Naive B cell (primary cell): ENCODE results near the gene MCM5. TPM values are rescaled to one million over a fixed set of nuclear protein-coding genes. Genes with fewer than 3 reads are reported as not detected.
"Not testable (repeated sequence)": the region's sequence is repeated elsewhere in the genome, so short reads cannot be mapped to it uniquely, and the experiment has no call there.

ENCODE experiments used
- ATAC-seq, 2 donors: fragments of 150-1000 bp; cut with Tn5 transposase; 2 replicates each; pipeline ENCODE4 v1.10.0; 2021; ENCODE audit warnings: low read depth in 2 of 2, mild to moderate bottlenecking in 2 of 2, moderate library complexity in 2 of 2
- DNase-seq: peaks from one replicate; pipeline ENCODE4 v3.0.0; 2022
- H3K27ac Mint-ChIP-seq, 6 donors: one replicate each; pipeline ENCODE4 v1.8.0; 2020 to 2022; ENCODE audit warnings: mild to moderate bottlenecking in 6 of 6, mixed read lengths in 6 of 6, moderate library complexity in 5 of 6, inconsistent platforms in 2 of 6
- H3K27me3 Mint-ChIP-seq, 3 donors: one replicate each; pipeline ENCODE4 v1.8.0; 2021 to 2022; ENCODE audit warnings: mixed read lengths in 3 of 3, mild to moderate bottlenecking in 1 of 3
- H3K36me3 Mint-ChIP-seq, 2 donors: one replicate each; pipeline ENCODE4 v1.8.0; 2020 to 2022; ENCODE audit warnings: mixed read lengths in 2 of 2, inconsistent platforms in 1 of 2, mild to moderate bottlenecking in 1 of 2
- H3K4me1 Mint-ChIP-seq, 3 donors: one replicate each; pipeline ENCODE4 v1.8.0; 2020 to 2022; ENCODE audit warnings: mixed read lengths in 3 of 3, inconsistent platforms in 1 of 3, mild to moderate bottlenecking in 1 of 3, moderate library complexity in 1 of 3
- H3K4me3 Mint-ChIP-seq, 8 donors: one replicate each; pipeline ENCODE4 v1.8.0; 2020 to 2022; ENCODE audit warnings: mild to moderate bottlenecking in 8 of 8, mixed read lengths in 8 of 8, moderate library complexity in 8 of 8, inconsistent platforms in 2 of 8
- H3K9me3 Mint-ChIP-seq, 7 donors: one replicate each; pipeline ENCODE4 v1.8.0; 2020 to 2022; ENCODE audit warnings: mixed read lengths in 7 of 7, mild to moderate bottlenecking in 5 of 7, inconsistent platforms in 2 of 7, moderate library complexity in 1 of 7
- polyA plus RNA-seq, 6 donors: library from polyadenylated mRNA; unstranded; fragments of 300-500 nt; fragmentation: Illumina TruSeq; gene quantifications; one replicate each; pipeline ENCODE4 v1.2.3, GENCODE V29; 2021; ENCODE audit warnings: low read depth in 6 of 6

MCM5 gene
- polyA plus RNA-seq, 6 donors from 2014 or later, result 56.1 to 76.6 (median 64.0) TPM

DNA sequence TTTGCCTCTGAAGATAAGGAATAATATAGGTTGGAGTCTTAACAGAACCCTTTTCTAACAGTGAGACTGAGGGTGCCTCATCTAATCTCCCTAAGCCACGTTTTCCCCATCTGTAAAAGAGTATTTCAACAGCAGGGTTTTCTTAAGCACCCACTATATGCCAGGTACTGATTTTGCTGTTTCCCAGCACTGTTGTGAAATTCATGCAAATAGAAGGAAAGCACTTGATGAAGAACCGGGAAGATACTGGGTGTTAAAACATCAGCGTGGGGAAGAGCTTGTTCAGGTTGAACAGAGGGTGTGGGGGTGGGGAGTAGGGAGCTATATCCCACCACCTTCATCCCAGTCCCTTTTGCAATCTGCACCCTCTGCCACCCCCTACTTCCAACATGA, 16.3 kb upstream of the MCM5 start:
- H3K9me3 Mint-ChIP-seq, result no peaks in the 10 kb centered on the region
- no peaks in the 10 kb centered on the region for H3K36me3 Mint-ChIP-seq
- H3K27me3 Mint-ChIP-seq, result peaks cover 0 to 36% (median 0%) of the 10 kb centered on the region in 3 donors
- H3K4me3 Mint-ChIP-seq, result no peak overlapping the region
- DNase-seq (no peak), ATAC-seq (no peak)
- H3K27ac Mint-ChIP-seq, result no peak overlapping the region
- H3K4me1 Mint-ChIP-seq, result peaks cover 12 to 25% (median 18%) of the 10 kb centered on the region in 3 donors

DNA sequence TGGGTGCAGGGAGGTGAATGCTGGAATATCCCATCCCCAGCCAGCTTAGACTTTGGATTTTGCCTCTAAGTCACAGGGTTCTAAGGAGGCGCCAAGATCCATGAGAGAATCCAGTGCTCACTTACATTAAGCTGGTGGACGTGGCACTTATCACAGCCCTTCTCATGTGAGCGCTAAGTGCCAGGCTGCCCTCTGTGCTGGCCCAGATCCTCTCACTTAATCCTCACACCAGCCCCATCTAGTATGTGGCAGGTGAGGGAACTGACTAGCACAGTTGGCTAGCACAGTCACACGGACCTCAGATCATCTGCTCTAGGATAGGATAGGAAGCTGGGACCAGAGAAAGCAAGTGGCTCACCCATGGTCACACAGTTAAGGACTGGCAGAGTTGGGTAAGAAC, 15.4 kb upstream of the MCM5 start:
- Mint-ChIP-seq H3K36me3 (no peaks in the 10 kb centered on the region), H3K9me3 (no peaks in the 10 kb centered on the region), H3K4me1 (peaks cover 12 to 23% (median 23%) of the 10 kb centered on the region in 3 donors), H3K27ac (no peak overlapping the region), H3K4me3 (peak overlapping the region in 1 of 8 donors; percentile 47), H3K27me3 (peaks cover 0 to 36% (median 0%) of the 10 kb centered on the region in 3 donors)
- no peak for ATAC-seq
- DNase-seq, result no peak

DNA sequence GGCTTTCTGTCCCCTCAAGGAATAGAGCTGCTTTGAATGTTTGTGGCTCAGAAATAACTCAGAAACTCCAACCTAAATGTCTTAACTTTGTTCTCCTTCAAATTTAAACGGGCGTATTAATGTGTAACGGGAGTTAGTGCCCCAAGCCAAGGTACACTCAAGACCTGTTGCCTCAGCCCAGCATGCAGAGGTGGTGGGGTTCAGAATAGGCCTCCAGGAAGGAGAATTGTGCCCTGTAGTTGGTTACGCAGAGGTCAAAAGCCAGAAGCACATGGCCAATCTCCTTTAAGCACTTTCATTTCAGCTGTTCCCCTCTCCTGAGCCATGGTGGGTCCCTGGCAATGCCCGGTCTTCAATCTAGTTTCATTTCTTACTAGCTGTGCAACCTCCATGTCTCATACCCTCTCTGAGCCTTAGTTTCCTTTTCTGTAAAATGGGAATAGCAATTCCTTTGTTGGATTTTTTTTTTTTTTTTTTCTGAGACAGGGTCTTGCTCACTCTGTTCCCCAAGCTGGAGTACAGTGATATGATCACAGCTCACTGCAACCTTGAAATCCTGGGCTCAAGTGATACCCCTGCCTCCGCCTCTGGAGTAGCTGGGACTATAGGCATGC, 14.9 kb upstream of the MCM5 start:
- peaks cover 11 to 28% (median 22%) of the 10 kb centered on the region in 3 donors for H3K4me1 Mint-ChIP-seq
- DNase-seq (no peak), ATAC-seq (no peak)
- peaks cover 0 to 36% (median 0%) of the 10 kb centered on the region in 3 donors for H3K27me3 Mint-ChIP-seq
- H3K27ac Mint-ChIP-seq, result no peak overlapping the region
- H3K9me3 Mint-ChIP-seq, result no peaks in the 10 kb centered on the region
- H3K36me3 Mint-ChIP-seq, result no peaks in the 10 kb centered on the region
- H3K4me3 Mint-ChIP-seq, result peak overlapping the region in 1 of 8 donors; percentile 47

DNA sequence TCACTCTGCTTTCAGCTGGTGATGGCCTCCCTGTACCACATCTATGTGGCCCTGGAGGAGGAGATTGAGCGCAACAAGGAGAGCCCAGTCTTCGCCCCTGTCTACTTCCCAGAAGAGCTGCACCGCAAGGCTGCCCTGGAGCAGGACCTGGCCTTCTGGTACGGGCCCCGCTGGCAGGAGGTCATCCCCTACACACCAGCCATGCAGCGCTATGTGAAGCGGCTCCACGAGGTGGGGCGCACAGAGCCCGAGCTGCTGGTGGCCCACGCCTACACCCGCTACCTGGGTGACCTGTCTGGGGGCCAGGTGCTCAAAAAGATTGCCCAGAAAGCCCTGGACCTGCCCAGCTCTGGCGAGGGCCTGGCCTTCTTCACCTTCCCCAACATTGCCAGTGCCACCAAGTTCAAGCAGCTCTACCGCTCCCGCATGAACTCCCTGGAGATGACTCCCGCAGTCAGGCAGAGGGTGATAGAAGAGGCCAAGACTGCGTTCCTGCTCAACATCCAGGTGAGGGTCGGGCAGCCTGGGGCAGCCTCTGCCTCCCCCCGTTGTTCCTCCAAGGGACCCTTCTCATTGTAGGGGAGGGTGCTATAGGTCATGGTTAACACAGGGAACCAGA, 13.2 kb upstream of the MCM5 start:
- DNase-seq (no peak), ATAC-seq (no peak)
- Mint-ChIP-seq H3K4me1 (peaks cover 0 to 15% (median 12%) of the 10 kb centered on the region in 3 donors), H3K36me3 (no peaks in the 10 kb centered on the region), H3K9me3 (no peaks in the 10 kb centered on the region), H3K27ac (no peak overlapping the region), H3K27me3 (peaks cover 0 to 29% (median 0%) of the 10 kb centered on the region in 3 donors), H3K4me3 (no peak overlapping the region)

DNA sequence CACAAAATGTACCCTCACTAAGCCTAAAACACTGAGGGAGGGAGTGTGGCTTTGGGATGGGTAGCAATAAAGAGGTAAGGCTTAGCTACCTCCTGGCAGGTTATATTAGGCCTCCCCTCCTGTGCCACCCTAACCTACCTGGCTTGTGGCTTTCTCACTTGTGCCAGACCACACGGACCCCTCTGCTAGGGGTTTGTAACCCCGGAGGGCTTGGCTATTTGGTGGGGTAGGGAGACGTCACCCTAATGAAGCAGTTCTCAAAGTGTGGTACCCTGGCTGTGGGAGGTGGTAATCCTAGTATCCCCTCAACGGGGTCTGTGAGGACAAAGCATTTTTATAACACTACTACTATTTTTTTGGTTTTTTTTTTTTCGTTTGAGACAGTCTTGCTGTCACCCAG, 9.0 kb upstream of the MCM5 start:
- H3K9me3 Mint-ChIP-seq, result no peaks in the 10 kb centered on the region
- DNase-seq (no peak), ATAC-seq (no peak)
- H3K4me1 Mint-ChIP-seq, result peaks cover 3 to 25% (median 20%) of the 10 kb centered on the region in 3 donors
- H3K27ac Mint-ChIP-seq, result no peak overlapping the region
- peaks cover 0 to 5% (median 0%) of the 10 kb centered on the region in 3 donors for H3K27me3 Mint-ChIP-seq
- peak overlapping the region in 1 of 8 donors; percentile 29 for H3K4me3 Mint-ChIP-seq
- H3K36me3 Mint-ChIP-seq, result no peaks in the 10 kb centered on the region

DNA sequence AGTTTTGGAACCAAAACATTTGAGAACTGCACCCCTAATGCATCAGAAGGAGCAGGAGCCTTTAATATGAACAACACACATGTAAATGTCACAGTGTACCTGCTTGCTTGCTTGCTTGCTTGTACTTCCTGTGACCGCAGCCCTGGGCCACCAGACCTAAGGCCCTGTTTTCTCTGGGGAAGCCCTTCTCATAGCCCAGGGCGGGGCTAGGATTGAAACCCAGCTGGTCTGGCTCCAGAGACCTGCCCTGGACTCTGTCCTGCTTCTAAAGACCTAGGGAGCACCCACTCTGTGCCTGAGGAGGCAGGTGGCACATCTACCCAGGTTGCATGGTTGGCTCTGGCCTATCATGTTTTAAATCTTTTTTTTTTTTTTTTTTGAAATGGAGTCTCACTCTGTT, 7.6 kb upstream of the MCM5 start:
- ATAC-seq (peak; percentile 60 to 65), DNase-seq (no peak)
- H3K4me3 Mint-ChIP-seq, result no peak overlapping the region

DNA sequence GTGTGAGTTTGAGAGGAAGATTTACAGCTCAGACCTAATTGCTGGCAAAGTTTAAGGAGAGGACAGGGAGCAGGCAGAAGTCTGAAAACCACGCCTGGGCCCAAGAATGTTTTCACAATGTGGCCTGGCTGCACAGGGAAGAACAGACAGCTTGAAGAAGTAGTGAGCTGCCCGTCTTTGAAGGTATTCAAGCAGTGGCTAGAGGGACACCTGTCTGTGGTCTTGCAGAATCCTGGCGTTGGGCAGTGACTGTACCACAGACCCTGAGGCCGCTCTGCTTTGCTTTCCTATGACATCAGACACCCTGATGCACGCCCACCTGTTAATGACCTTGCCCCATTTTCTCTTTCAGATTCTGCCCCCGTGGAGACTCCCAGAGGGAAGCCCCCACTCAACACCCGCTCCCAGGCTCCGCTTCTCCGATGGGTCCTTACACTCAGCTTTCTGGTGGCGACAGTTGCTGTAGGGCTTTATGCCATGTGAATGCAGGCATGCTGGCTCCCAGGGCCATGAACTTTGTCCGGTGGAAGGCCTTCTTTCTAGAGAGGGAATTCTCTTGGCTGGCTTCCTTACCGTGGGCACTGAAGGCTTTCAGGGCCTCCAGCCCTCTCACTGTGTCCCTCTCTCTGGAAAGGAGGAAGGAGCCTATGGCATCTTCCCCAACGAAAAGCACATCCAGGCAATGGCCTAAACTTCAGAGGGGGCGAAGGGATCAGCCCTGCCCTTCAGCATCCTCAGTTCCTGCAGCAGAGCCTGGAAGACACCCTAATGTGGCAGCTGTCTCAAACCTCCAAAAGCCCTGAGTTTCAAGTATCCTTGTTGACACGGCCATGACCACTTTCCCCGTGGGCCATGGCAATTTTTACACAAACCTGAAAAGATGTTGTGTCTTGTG, 6.6 kb upstream of the MCM5 start:
- ATAC-seq, result no peak
- no peaks in the 10 kb centered on the region for H3K9me3 Mint-ChIP-seq
- no peaks in the 10 kb centered on the region for H3K36me3 Mint-ChIP-seq
- no peak for DNase-seq
- H3K4me3 Mint-ChIP-seq, result peak overlapping the region in 1 of 8 donors; percentile 28
- H3K27me3 Mint-ChIP-seq, result no peaks in the 10 kb centered on the region
- H3K27ac Mint-ChIP-seq, result peak overlapping the region in 2 of 6 donors; percentile 44 to 72
- peaks cover 7 to 42% (median 31%) of the 10 kb centered on the region in 3 donors for H3K4me1 Mint-ChIP-seq

More for the DNA sequence above, 7.6 kb upstream of the MCM5 start:
- Mint-ChIP-seq H3K27ac (peak overlapping the region in 3 of 6 donors; percentile 26 to 57 (median 28)), H3K27me3 (no peaks in the 10 kb centered on the region), H3K9me3 (no peaks in the 10 kb centered on the region), H3K36me3 (no peaks in the 10 kb centered on the region), H3K4me1 (peaks cover 7 to 37% (median 30%) of the 10 kb centered on the region in 3 donors)

DNA sequence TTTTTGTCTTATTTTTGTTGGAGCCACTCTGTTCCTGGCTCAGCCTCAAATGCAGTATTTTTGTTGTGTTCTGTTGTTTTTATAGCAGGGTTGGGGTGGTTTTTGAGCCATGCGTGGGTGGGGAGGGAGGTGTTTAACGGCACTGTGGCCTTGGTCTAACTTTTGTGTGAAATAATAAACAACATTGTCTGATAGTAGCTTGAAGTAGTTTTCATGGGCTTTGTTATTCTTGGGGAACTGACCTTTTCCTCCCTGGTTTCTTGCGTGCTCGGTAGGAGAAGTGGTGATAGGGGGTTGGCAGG, 6.0 kb upstream of the MCM5 start:
- Mint-ChIP-seq H3K27ac (peak overlapping the region in 3 of 6 donors; percentile 69 to 87 (median 72)), H3K36me3 (no peaks in the 10 kb centered on the region), H3K27me3 (no peaks in the 10 kb centered on the region), H3K9me3 (no peaks in the 10 kb centered on the region), H3K4me1 (peaks cover 7 to 42% (median 31%) of the 10 kb centered on the region in 3 donors), H3K4me3 (no peak overlapping the region)
- ATAC-seq (no peak), DNase-seq (no peak)

DNA sequence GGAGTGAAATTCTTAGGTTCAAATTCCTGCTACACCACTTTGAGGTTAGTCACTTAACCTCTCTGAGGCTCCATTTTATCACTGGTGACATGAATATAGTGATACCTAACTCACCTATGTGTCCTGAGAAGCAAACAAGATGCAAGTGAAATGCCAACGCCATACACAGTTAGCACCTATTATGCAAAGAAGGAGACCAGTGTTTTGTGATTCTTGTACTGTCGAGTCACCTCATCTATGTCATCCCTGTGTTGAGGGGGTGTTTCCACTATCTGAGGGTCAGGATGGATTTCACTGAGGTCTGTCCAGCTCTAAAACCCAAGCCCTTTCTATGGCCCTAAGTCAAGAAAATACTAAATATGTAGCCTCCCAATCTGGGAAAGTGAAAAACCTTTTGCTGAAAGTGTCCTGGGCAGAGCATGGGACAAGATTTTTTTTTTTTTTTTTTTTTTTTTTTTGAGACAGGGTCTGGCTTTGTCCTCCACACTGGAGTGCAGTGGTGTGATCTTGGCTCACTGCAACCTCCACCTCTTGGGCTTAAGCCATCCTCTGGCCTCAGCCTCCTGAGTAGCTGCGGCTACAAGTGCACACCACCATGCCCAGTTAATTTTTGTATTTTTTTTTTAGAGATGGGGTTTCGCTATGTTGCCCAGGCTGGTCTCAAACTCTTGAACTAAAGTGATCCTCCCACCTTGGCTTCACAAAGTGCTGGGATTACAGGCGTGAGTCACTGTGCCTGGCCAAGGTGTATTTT, 5.0 kb upstream of the MCM5 start:
- peak overlapping the region in 1 of 8 donors; percentile 38 for H3K4me3 Mint-ChIP-seq

DNA sequence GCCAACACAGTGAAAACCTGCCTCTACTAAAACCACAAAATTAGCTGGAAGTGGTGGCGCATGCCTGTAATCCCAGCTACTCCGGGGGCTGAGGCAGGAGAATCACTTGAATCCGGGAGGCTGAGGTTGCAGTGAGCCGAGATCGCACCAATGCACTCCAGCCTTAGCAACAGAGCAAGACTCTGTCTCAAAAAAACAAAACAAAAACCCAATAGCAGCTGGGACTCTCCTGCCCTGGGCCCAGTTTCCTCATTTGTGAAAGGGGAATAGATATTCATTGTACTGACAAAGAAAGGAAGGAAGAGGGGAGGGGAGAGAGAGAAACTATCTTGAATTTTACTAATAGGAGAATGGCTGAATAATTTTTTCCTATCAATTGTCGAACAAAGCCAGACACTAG, 3.3 kb upstream of the MCM5 start:
- Mint-ChIP-seq H3K4me1 (peaks cover 21 to 54% (median 38%) of the 10 kb centered on the region in 3 donors), H3K27ac (peak overlapping the region; percentile 88 to 98 (median 92)), H3K4me3 (peak overlapping the region in 6 of 8 donors; percentile 16 to 84 (median 64))
- not testable (repeated sequence) for H3K36me3 Mint-ChIP-seq, H3K9me3 Mint-ChIP-seq, H3K27me3 Mint-ChIP-seq
- DNase-seq (peak; percentile 60), ATAC-seq (peak; percentile 31 to 35)

More for the DNA sequence above, 5.0 kb upstream of the MCM5 start:
- no peaks in the 10 kb centered on the region for H3K9me3 Mint-ChIP-seq
- peak overlapping the region in 1 of 6 donors; percentile 58 for H3K27ac Mint-ChIP-seq
- no peak for ATAC-seq
- peaks cover 0 to 4% of the 10 kb centered on the region in 2 donors for H3K36me3 Mint-ChIP-seq
- peaks cover 12 to 43% (median 28%) of the 10 kb centered on the region in 3 donors for H3K4me1 Mint-ChIP-seq
- no peaks in the 10 kb centered on the region for H3K27me3 Mint-ChIP-seq
- no peak for DNase-seq

DNA sequence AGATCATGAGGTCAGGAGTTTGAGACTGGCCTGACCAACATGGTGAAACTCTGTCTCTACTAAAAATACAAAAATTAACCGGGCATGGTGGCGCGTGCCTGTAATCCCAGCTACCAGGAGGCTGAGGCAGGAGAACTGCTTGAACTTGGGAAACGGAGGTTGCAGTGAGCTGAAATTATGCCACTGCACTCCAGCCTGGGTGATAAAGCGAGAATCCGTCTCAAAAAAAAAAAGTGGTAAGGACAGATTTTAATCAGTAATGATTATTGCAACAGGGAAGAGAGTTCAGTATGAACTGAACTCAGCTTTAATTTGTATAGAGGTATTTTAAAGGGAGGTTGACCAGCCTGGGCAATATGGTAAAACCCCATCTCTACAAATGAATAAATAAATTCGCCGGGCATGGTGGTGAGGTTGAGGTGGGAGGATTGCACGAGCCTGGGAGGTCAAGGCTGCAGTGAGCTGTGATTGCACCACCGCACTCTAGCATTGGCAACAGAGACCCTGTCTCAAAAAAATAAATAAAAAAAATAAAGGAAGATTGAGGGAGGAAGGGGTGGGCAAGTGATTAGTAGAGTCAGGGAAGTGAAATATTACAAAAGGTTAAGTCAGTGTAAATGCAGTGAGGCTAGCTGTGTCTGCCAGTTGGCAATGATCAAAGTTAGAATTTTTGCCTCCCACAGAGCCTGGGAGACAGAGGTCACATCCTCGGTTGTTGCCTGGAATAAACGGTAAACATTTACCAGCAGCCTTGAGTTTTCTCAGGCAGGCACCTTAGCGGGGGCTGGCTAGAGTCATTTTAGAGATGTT, 2.6 kb upstream of the MCM5 start:
- ATAC-seq, result no peak
- no peaks in the 10 kb centered on the region for H3K27me3 Mint-ChIP-seq
- H3K4me3 Mint-ChIP-seq, result peak overlapping the region in 7 of 8 donors; percentile 28 to 84 (median 59)
- DNase-seq, result no peak
- H3K27ac Mint-ChIP-seq, result peak overlapping the region; percentile 88 to 98 (median 92)
- H3K4me1 Mint-ChIP-seq, result peaks cover 23 to 56% (median 42%) of the 10 kb centered on the region in 3 donors
- no peaks in the 10 kb centered on the region for H3K9me3 Mint-ChIP-seq
- peaks cover 0 to 7% of the 10 kb centered on the region in 2 donors for H3K36me3 Mint-ChIP-seq

DNA sequence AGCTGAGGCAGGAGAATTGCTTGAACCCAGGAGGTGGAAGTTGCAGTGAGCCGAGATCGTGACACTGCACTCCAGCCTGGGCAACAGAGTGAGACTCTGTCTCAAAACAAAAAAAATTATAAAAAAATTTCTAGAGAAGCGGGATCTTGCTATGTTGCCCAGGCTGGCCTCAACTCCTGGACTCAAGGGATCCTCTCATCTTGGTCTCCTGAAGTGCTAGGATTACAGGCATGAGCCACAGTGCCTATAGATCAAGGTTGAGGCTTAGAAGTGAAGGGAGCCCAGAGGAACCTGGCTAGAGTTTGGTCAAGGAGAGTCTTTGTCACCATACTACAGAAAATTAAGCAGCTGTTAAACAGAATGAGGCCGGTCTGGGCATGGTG, 1.4 kb upstream of the MCM5 start:
- ATAC-seq (no peak), DNase-seq (no peak)
- Mint-ChIP-seq H3K27ac (peak overlapping the region in 5 of 6 donors; percentile 56 to 98 (median 89)), H3K36me3 (peaks cover 0 to 7% of the 10 kb centered on the region in 2 donors), H3K9me3 (no peaks in the 10 kb centered on the region), H3K27me3 (no peaks in the 10 kb centered on the region), H3K4me3 (peak overlapping the region; percentile 68 to 100 (median 100)), H3K4me1 (peaks cover 27 to 60% (median 43%) of the 10 kb centered on the region in 3 donors)
